Subcutaneous adipose tissue (tissue), 4 donors: ENCODE measurements around the gene TNFRSF19. TPM values are rescaled to one million over a fixed set of nuclear protein-coding genes. Genes with fewer than 3 reads are reported as not detected.

Source experiments
- total RNA-seq, 4 donors: library from RNA; depleted of rRNA; stranded (reverse); fragments of >200 nt; gene quantifications; one replicate each; pipeline ENCODE4 v1.1.0, GENCODE V29; 2016
- TF ChIP-seq, protein P1 (sequence below): fragments of 450-650 bp; IDR thresholded peaks from one replicate; pipeline ENCODE4 v1.5.1; 2016; ENCODE audit warnings: low read depth, mild to moderate bottlenecking, control low read depth, antibody characterized with exemption, moderate library complexity

TNFRSF19 gene
- total RNA-seq, 4 donors from 2014 or later = 0.33 to 4.0 (median 1.3) TPM

DNA sequence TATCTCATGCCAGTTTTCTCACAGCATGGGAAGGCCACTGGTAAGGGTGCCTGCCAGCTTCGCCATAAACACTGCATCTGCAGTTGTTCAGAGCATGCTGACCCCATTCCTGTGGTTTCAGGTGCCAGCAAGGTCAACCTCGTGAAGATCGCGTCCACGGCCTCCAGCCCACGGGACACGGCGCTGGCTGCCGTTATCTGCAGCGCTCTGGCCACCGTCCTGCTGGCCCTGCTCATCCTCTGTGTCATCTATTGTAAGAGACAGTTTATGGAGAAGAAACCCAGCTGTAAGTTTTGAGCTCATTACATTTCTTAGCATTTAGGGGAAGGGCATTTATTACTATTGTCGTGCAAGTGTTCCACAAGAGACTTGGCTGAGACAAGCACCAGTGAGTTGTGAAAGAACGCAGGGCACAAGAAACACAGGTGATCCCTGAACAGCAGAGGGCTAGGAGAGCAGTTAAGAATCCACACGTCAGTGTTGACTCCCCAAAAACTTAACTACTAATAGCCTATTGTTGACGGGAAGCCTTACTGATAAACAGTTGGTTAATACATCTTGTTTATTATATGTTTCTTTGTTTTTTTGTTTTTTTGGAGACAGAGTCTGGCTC is 88.8 kb downstream of the TNFRSF19 start:
- TF ChIP-seq, protein P1, sequence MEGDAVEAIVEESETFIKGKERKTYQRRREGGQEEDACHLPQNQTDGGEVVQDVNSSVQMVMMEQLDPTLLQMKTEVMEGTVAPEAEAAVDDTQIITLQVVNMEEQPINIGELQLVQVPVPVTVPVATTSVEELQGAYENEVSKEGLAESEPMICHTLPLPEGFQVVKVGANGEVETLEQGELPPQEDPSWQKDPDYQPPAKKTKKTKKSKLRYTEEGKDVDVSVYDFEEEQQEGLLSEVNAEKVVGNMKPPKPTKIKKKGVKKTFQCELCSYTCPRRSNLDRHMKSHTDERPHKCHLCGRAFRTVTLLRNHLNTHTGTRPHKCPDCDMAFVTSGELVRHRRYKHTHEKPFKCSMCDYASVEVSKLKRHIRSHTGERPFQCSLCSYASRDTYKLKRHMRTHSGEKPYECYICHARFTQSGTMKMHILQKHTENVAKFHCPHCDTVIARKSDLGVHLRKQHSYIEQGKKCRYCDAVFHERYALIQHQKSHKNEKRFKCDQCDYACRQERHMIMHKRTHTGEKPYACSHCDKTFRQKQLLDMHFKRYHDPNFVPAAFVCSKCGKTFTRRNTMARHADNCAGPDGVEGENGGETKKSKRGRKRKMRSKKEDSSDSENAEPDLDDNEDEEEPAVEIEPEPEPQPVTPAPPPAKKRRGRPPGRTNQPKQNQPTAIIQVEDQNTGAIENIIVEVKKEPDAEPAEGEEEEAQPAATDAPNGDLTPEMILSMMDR = no peak

DNA sequence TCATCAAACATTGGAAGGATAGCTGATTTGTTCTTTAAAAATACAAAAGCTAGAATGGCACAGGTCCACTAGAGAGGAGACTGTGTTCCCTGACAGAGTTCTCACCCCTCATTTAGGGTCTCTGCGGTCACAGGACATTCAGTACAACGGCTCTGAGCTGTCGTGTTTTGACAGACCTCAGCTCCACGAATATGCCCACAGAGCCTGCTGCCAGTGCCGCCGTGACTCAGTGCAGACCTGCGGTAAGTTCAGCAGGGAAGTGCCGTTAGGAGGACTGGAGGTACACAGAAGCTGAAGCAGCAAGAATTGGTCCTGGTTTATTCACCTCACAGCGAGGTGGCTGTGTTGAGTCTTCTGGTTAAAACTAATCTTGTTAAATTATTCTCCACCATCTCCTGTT is 90.0 kb downstream of the TNFRSF19 start:
- TF ChIP-seq, protein P1 = no peak

GRCh38 chr13:23666582-23666981 is 96.4 kb downstream of the TNFRSF19 start:
- TF ChIP-seq, protein P1 = no peak

DNA sequence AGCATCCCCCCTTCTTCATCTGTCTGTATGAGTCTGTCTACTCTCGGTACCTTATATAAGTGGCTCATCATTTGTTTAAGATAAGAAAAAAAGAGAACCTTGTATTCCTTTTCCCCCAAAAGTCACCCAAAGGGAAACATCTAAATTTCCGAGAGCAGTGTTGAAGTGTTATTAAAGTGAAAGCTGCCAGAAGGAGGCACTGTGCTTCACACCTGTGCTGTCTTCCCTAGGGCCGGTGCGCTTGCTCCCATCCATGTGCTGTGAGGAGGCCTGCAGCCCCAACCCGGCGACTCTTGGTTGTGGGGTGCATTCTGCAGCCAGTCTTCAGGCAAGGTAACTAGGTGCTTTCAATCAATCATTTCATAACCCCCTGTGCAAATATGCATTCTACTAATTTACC is 97.5 kb downstream of the TNFRSF19 start:
- TF ChIP-seq, protein P1 = no peak

DNA sequence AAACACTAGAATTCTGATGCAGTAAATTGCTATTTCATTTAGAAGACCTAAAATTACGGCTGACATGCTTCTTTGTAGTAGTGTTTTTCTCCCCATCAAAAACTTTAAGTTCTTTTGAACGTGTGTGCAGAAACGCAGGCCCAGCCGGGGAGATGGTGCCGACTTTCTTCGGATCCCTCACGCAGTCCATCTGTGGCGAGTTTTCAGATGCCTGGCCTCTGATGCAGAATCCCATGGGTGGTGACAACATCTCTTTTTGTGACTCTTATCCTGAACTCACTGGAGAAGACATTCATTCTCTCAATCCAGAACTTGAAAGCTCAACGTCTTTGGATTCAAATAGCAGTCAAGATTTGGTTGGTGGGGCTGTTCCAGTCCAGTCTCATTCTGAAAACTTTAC is 98.3 kb downstream of the TNFRSF19 start:
- TF ChIP-seq, protein P1 = no peak

- TF ChIP-seq, protein P1 = no peak
These were observed 100.6 kb downstream of the TNFRSF19 start for GRCh38 chr13:23670793-23671192.

DNA sequence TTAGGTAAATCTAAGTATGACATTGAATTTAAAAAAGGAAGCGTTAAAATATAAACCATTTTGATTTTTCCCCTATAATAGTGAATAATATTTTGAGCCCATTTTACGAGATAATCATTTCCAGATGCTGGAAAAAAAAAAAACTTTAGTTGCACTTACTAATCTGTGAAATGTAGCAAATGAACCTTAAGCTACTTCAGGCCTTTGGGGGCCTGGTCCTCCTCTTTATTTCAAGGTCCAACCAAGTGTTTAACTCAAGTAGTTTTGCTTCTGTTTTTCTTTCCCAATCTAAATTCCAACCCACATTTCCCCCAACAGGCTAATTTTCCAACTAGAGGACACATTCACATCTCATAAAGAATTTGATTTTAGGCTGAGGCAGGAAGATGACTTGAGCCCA is 101.2 kb downstream of the TNFRSF19 start:
- TF ChIP-seq, protein P1 = no peak
